SK-N-SH (cell line): ENCODE results near the gene POU2F3. TPM values are rescaled to one million over a fixed set of nuclear protein-coding genes. Genes with fewer than 3 reads are reported as not detected.

Experiments
- CTCF ChIA-PET: fragments of 300-600, 350-600 bp; formaldehyde crosslinking; extraction: SDS; loops from one replicate; lab custom pipeline; 2021; lab: Yijun Ruan, JAX
- POLR2A ChIA-PET: fragments of 350-600 bp; sonication (Branson Sonifier 250); formaldehyde crosslinking; extraction: SDS; loops from one replicate; lab custom pipeline; 2020; ENCODE audit warnings: antibody characterized with exemption, inconsistent platforms; lab: Yijun Ruan, JAX
- DNase-seq: peaks from one replicate; pipeline ENCODE4 v3.0.0; 2012
- H2AFZ ChIP-seq: fragments of 200-600 bp; sonication (generic); 2 replicates; pipeline ENCODE4 v1.8.1; 2016; ENCODE audit warnings: antibody characterized with exemption, mild to moderate bottlenecking, low read depth
- H3F3A ChIP-seq: fragments of 200-600 bp; sonication (generic); replicated peaks from 2 replicates; pipeline ENCODE3; 2016; ENCODE audit warnings: antibody characterized with exemption, mild to moderate bottlenecking; ENCODE audit not compliant: insufficient read depth
- H3K27ac ChIP-seq, 2 experiments: fragments of 200-500 bp in 1 of 2; fragments of 200-600 bp in 1 of 2; sonication (Bioruptor generic) in 1 of 2; sonication (generic), shearing (Covaris generic) in 1 of 2; 2 replicates each; pipeline versions ENCODE4 v1.5.1 to v1.6.1; 2014 to 2016; ENCODE audit warnings: low read depth in 2 of 2, inconsistent platforms in 1 of 2, low read length in 1 of 2, mild to moderate bottlenecking in 1 of 2, mixed read lengths in 1 of 2
- H3K27me3 ChIP-seq: fragments of 200-600 bp; sonication (generic), shearing (Covaris generic); 2 replicates; pipeline ENCODE4 v1.6.1; 2016; ENCODE audit warnings: mixed run types; ENCODE audit not compliant: insufficient read depth
- H3K36me3 ChIP-seq, 2 experiments: fragments of 200-500 bp in 1 of 2; fragments of 200-600 bp in 1 of 2; sonication (Bioruptor generic) in 1 of 2; sonication (generic) in 1 of 2; replicated peaks in 1 of 2; 2 replicates each; pipeline versions ENCODE3 to v1.5.1; 2014 to 2016; ENCODE audit warnings: low read length in 1 of 2, mild to moderate bottlenecking in 1 of 2; ENCODE audit not compliant: insufficient read depth in 2 of 2, control insufficient read depth in 1 of 2
- H3K4me1 ChIP-seq, 2 experiments: fragments of 200-500 bp in 1 of 2; fragments of 200-600 bp in 1 of 2; sonication (Bioruptor generic) in 1 of 2; sonication (generic), shearing (Covaris generic) in 1 of 2; 2 replicates each; pipeline versions ENCODE4 v1.5.1 to v1.6.1; 2014 to 2016; ENCODE audit warnings: low read depth in 1 of 2, low read length in 1 of 2, mixed run types in 1 of 2; ENCODE audit not compliant: insufficient read depth in 2 of 2, control insufficient read depth in 1 of 2
- H3K4me2 ChIP-seq: fragments of 200-600 bp; sonication (generic), shearing (Covaris generic); 2 replicates; pipeline ENCODE4 v1.6.1; 2017; ENCODE audit warnings: mixed run types
- H3K4me3 ChIP-seq, 2 experiments: fragments of 200-500 bp in 1 of 2; fragments of 200-600 bp in 1 of 2; sonication (Bioruptor generic) in 1 of 2; sonication (generic), shearing (Covaris generic) in 1 of 2; 2 replicates each; pipeline versions ENCODE4 v1.5.1 to v1.8.1; 2014 to 2016; ENCODE audit warnings: low read depth in 2 of 2, inconsistent platforms in 1 of 2, low read length in 1 of 2, mild to moderate bottlenecking in 1 of 2, mixed read lengths in 1 of 2, moderate library complexity in 1 of 2
- H3K79me2 ChIP-seq: fragments of 200-600 bp; sonication (generic); 2 replicates; pipeline ENCODE4 v1.8.1; 2017; ENCODE audit warnings: mild to moderate bottlenecking; ENCODE audit not compliant: insufficient read depth
- H3K9ac ChIP-seq: fragments of 200-600 bp; sonication (generic); 2 replicates; pipeline ENCODE4 v1.6.1; 2017; ENCODE audit warnings: mixed run types
- H3K9me2 ChIP-seq: fragments of 200-600 bp; sonication (generic); 2 replicates; pipeline ENCODE4 v1.6.1; 2017; ENCODE audit warnings: mixed run types
- H3K9me3 ChIP-seq: fragments of 200-600 bp; sonication (generic); 2 replicates; pipeline ENCODE4 v1.6.1; 2017; ENCODE audit warnings: mixed run types, mild to moderate bottlenecking, moderate library complexity
- H4K20me1 ChIP-seq: fragments of 200-600 bp; sonication (generic); 2 replicates; pipeline ENCODE4 v1.6.1; 2017; ENCODE audit warnings: mild to moderate bottlenecking, mixed run types; ENCODE audit not compliant: insufficient read depth
- CTCF ChIP-seq: fragments of 200-600 bp; sonication (generic); IDR thresholded peaks from 2 replicates; pipeline ENCODE4 v1.6.1; 2017; ENCODE audit warnings: antibody characterized with exemption, mild to moderate bottlenecking, moderate library complexity
- ELF1 ChIP-seq: IDR thresholded peaks from 2 replicates; pipeline ENCODE4 v1.4.0; 2012
- GABPA ChIP-seq: IDR thresholded peaks from 2 replicates; pipeline ENCODE4 v1.4.0; 2012; ENCODE audit warnings: low read depth, mild to moderate bottlenecking
- GATA2 ChIP-seq: sonication (generic); formaldehyde crosslinking; IDR thresholded peaks from 2 replicates; pipeline ENCODE4 v1.5.0; 2020; ENCODE audit warnings: mild to moderate bottlenecking, missing genetic modification reagents
- JUND ChIP-seq: IDR thresholded peaks from 2 replicates; pipeline ENCODE4 v1.4.0; 2012
- MXI1 ChIP-seq: IDR thresholded peaks from 2 replicates; pipeline ENCODE4 v1.6.1; 2012; ENCODE audit warnings: mild to moderate bottlenecking, low read depth, low read length, improper control_type of control experiment
- NRF1 ChIP-seq: IDR thresholded peaks from 2 replicates; pipeline ENCODE4 v1.6.1; 2012; ENCODE audit warnings: low read depth, mild to moderate bottlenecking, low read length
- POLR2AphosphoS5 ChIP-seq: IDR thresholded peaks from 2 replicates; pipeline ENCODE4 v1.6.1; 2012; ENCODE audit warnings: low read depth, low read length
- RAD21 ChIP-seq: IDR thresholded peaks from 2 replicates; pipeline ENCODE4 v1.6.1; 2012; ENCODE audit warnings: mild to moderate bottlenecking, low read length
- REST ChIP-seq: IDR thresholded peaks from 2 replicates; pipeline ENCODE4 v1.6.1; 2012; ENCODE audit warnings: mild to moderate bottlenecking, low read depth, low read length, moderate library complexity
- RFX5 ChIP-seq: IDR thresholded peaks from 2 replicates; pipeline ENCODE4 v1.6.1; 2012; ENCODE audit warnings: mild to moderate bottlenecking, improper control_type of control experiment, low read length
- SIN3A ChIP-seq: IDR thresholded peaks from 2 replicates; pipeline ENCODE4 v1.6.1; 2012; ENCODE audit warnings: low read depth, mild to moderate bottlenecking, low read length, moderate library complexity, borderline replicate concordance
- TAF1 ChIP-seq: IDR thresholded peaks from 2 replicates; pipeline ENCODE4 v1.6.1; 2012; ENCODE audit warnings: low read depth, mild to moderate bottlenecking, low read length, moderate library complexity, borderline replicate concordance
- TEAD4 ChIP-seq: IDR thresholded peaks from 2 replicates; pipeline ENCODE4 v1.4.0; 2012; ENCODE audit warnings: mild to moderate bottlenecking, borderline replicate concordance; ENCODE audit not compliant: insufficient read depth
- USF1 ChIP-seq: IDR thresholded peaks from 2 replicates; pipeline ENCODE4 v1.4.0; 2012; ENCODE audit warnings: low read depth, borderline replicate concordance
- USF2 ChIP-seq: fragments of 150-350 bp; IDR thresholded peaks from 2 replicates; pipeline ENCODE4 v1.6.1; 2017; ENCODE audit warnings: antibody characterized with exemption, low read length, low read depth, borderline replicate concordance
- ZBTB33 ChIP-seq: IDR thresholded peaks from 2 replicates; pipeline ENCODE4 v1.4.0; 2012; ENCODE audit warnings: low read depth, borderline replicate concordance
- WGBS: methylation state at CpG from one replicate; pipeline ENCODE4 v1.1.6; 2017; ENCODE audit warnings: low lambda C conversion rate; 5-methylcytosine and 5-hydroxymethylcytosine counted together
- polyA plus RNA-seq, 3 experiments: library from polyadenylated mRNA; depleted of rRNA; stranded (reverse); fragments of >200 nt; gene quantifications; 2 replicates each; pipeline ENCODE4 v1.2.3, GENCODE V29; 2012

POU2F3 gene
- polyA plus RNA-seq, 1 of the 3 experiments (the other 2 are of a cell fraction) = 0.02 TPM

GRCh38 chr11:120238968-120239620 lies 846 bp upstream of the POU2F3 start:
- Histone ChIP-seq H3K4me1 (peaks cover 0 to 6% of the 10 kb centered on the region in 2 experiments; a peak in 1 of 4 replicates), H3K9me2 (no peaks in the 10 kb centered on the region), H3F3A (no peaks in the 10 kb centered on the region), H4K20me1 (no peaks in the 10 kb centered on the region), H2AFZ (no peak overlapping the region), H3K4me3 (no peak overlapping the region), H3K27ac (no peak overlapping the region), H3K4me2 (no peak overlapping the region), H3K79me2 (no peaks in the 10 kb centered on the region), H3K36me3 (no peaks in the 10 kb centered on the region), H3K9me3 (no peaks in the 10 kb centered on the region), H3K9ac (no peak overlapping the region), H3K27me3 (peaks cover 26% of the 10 kb centered on the region)
- TF ChIP-seq USF2 (no peak), MXI1 (no peak), NRF1 (no peak), POLR2AphosphoS5 (no peak), TAF1 (no peak), CTCF (no peak), RAD21 (no peak), ELF1 (no peak), USF1 (no peak), JUND (no peak), RFX5 (no peak), SIN3A (no peak), GATA2 (CRISPR knock-in tag) (no peak)
- POLR2A ChIA-PET = no interaction called here
- CTCF ChIA-PET = interaction anchor here (0.9 to 19.4 kb wide), 7 partner anchors 10 to 69 kb away, joined by 3 to 622 read pairs (median 5); no protein-coding TSS in a partner anchor
- 74% methylated on average over 11 of the region's 11 CpGs for WGBS
- DNase-seq = no peak

GRCh38 chr11:120240866-120241265 lies 926 bp downstream of the POU2F3 start:
- H3K27ac ChIP-seq = no peak overlapping the region

More at GRCh38 chr11:120240866-120241265, 926 bp downstream of the POU2F3 start:
- DNase-seq = no peak
- no peaks in the 10 kb centered on the region for H3K9me3 ChIP-seq
- WGBS = 92% methylated on average over 2 of the region's 2 CpGs
- no peak overlapping the region for H3K9ac ChIP-seq
- no peaks in the 10 kb centered on the region for H3K9me2 ChIP-seq
- ChIA-PET CTCF (interaction anchor here (1.7 to 19.4 kb wide), 5 partner anchors 12 to 69 kb away, joined by 5 to 622 read pairs (median 9); no protein-coding TSS in a partner anchor), POLR2A (no interaction called here)
- no peaks in the 10 kb centered on the region for H3K79me2 ChIP-seq
- peaks cover 31% of the 10 kb centered on the region for H3K27me3 ChIP-seq
- H3K4me1 ChIP-seq = peaks cover 0 to 3% of the 10 kb centered on the region in 2 experiments; a peak in 1 of 4 replicates
- no peaks in the 10 kb centered on the region for H3F3A ChIP-seq
- H4K20me1 ChIP-seq = no peaks in the 10 kb centered on the region
- no peak for TF ChIP-seq GABPA
- no peak for TF ChIP-seq REST
- TF ChIP-seq ELF1 = no peak
- no peak for TF ChIP-seq ZBTB33
- no peak for TF ChIP-seq TEAD4
- TF ChIP-seq, all 33 proteins: peak for 0
- H3K4me2 ChIP-seq = no peak overlapping the region
- H2AFZ ChIP-seq = no peak overlapping the region
- no peak overlapping the region for H3K4me3 ChIP-seq
- H3K36me3 ChIP-seq = no peaks in the 10 kb centered on the region
